ENCODE results near the gene FLII. TPM values are rescaled to one million over a fixed set of nuclear protein-coding genes. Genes with fewer than 3 reads are reported as not detected.

FLII gene
- total RNA-seq, 1 donor from 2014 or later = 275 TPM

DNA sequence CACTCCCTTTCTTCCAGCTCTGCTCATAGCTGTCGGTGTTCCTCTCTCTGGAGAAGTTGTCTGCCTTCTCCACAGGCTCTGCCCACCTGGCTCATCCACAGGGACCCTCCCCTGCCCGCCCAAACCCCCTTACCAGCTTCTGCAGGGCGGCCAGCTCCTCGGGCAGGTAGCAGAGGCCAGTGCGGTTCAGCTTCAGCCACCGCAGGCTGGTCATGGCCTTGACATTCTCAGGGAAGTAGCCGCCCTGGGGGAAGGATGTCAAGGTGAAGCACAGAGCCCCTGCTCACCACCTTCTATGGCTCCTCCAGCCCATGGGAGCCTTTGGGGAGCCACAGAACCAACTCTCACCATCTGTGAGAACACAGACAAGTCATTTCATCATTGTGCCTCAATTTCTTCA is 1.8 kb downstream of the FLII start:
- Mint-ChIP-seq H3K4me3 (peak overlapping the region; percentile 99), H3K4me1 (ENCODE audit: low read depth) (peaks cover 27% of the 10 kb centered on the region), H3K27ac (no peak overlapping the region), H3K9me3 (no peaks in the 10 kb centered on the region), H3K36me3 (ENCODE audit: low read depth) (peaks cover 16% of the 10 kb centered on the region), H3K27me3 (ENCODE audit: insufficient read depth) (no peaks in the 10 kb centered on the region)
- DNase-seq (ENCODE audit: low spot score) = no peak
- intact Hi-C loops (cut with micrococcal nuclease) = no loop called here

GRCh38 chr17:18256351-18256750 is 2.2 kb downstream of the FLII start:
- H3K27me3 Mint-ChIP-seq (ENCODE audit: insufficient read depth) = no peaks in the 10 kb centered on the region
- peaks cover 19% of the 10 kb centered on the region for H3K36me3 Mint-ChIP-seq (ENCODE audit: low read depth)
- no peaks in the 10 kb centered on the region for H3K9me3 Mint-ChIP-seq
- no peak for DNase-seq (ENCODE audit: low spot score)
- intact Hi-C loops (cut with micrococcal nuclease) = no loop called here
- no peak overlapping the region for H3K27ac Mint-ChIP-seq
- peak overlapping the region; percentile 45 for H3K4me3 Mint-ChIP-seq
- peaks cover 23% of the 10 kb centered on the region for H3K4me1 Mint-ChIP-seq (ENCODE audit: low read depth)

DNA sequence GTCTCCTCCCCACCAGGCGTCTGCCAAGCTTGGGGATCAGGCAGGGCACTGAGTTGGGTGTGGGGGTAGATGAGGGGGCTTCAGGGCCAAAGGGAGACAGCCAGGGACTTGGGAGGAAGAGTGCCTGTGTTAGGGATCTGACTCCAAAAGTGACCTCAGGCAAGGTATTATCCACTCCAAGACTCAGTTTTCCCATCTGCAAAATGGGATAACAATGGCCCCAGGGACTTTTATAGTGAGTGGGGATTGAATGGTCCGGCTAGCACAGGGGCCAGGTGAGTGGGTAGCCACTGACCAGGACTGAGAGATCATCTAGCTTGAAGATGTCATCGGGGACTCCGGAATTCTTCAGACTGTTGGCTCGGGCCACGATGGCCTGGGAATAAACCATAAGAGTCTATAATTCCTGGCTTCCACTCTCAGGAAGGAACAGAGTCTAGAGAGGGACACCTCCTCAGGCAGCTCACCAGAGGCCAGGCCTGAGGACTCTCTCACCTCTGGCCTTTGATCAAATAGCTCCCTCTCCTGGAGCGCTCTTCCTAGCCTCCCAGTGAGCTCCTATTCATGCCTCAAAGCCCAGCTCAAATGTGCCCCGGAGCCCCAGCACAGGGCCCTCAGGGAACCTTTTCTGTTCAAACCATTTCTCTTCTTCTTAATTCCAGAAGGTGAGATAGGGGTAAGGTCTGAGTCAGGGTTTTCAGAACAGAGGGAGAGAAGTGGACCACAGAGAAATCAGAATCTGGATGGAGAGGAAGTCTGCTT is 3.5 kb downstream of the FLII start:
- Mint-ChIP-seq H3K36me3 (ENCODE audit: low read depth) (peaks cover 25% of the 10 kb centered on the region), H3K9me3 (no peaks in the 10 kb centered on the region), H3K27ac (no peak overlapping the region), H3K4me1 (ENCODE audit: low read depth) (peaks cover 20% of the 10 kb centered on the region), H3K27me3 (ENCODE audit: insufficient read depth) (no peaks in the 10 kb centered on the region), H3K4me3 (no peak overlapping the region)
- DNase-seq (ENCODE audit: low spot score) = no peak
- intact Hi-C loops (cut with micrococcal nuclease) = no loop called here

GRCh38 chr17:18253947-18254821 is 4.4 kb downstream of the FLII start:
- no peak for DNase-seq (ENCODE audit: low spot score)
- Mint-ChIP-seq H3K27ac (no peak overlapping the region), H3K27me3 (ENCODE audit: insufficient read depth) (no peaks in the 10 kb centered on the region), H3K4me3 (no peak overlapping the region), H3K36me3 (ENCODE audit: low read depth) (peaks cover 25% of the 10 kb centered on the region), H3K4me1 (ENCODE audit: low read depth) (peaks cover 14% of the 10 kb centered on the region), H3K9me3 (no peaks in the 10 kb centered on the region)
- intact Hi-C loops (cut with micrococcal nuclease) = no loop called here

GRCh38 chr17:18253187-18253884 is 5.2 kb downstream of the FLII start:
- Mint-ChIP-seq H3K36me3 (ENCODE audit: low read depth) (peaks cover 29% of the 10 kb centered on the region), H3K4me3 (no peak overlapping the region), H3K27me3 (ENCODE audit: insufficient read depth) (no peaks in the 10 kb centered on the region), H3K27ac (no peak overlapping the region), H3K9me3 (no peaks in the 10 kb centered on the region), H3K4me1 (ENCODE audit: low read depth) (peaks cover 14% of the 10 kb centered on the region)
- DNase-seq (ENCODE audit: low spot score) = no peak
- intact Hi-C loops (cut with micrococcal nuclease) = no loop called here

DNA sequence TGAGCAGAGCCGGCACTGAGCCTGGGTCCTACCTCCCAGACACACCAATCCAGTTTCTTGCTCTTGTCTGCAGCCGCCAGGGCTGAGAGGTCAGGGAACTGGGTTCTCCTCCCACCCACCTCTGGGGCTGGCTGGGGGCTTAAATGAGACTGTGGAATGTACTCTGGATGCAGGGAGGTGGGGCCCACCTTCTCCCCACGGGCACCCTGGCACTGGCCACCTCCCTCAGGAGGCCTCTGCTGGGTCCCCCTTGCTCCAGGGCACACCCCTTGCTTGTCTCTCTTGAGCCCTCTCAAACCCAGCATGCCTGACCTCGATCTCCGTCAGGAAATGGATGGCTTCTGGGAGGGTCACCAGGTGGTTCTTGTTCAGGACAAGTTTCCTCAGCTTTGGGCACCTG is 6.4 kb downstream of the FLII start:
- Mint-ChIP-seq H3K9me3 (no peaks in the 10 kb centered on the region), H3K4me1 (ENCODE audit: low read depth) (peaks cover 11% of the 10 kb centered on the region), H3K27ac (no peak overlapping the region), H3K27me3 (ENCODE audit: insufficient read depth) (no peaks in the 10 kb centered on the region), H3K4me3 (no peak overlapping the region), H3K36me3 (ENCODE audit: low read depth) (peaks cover 32% of the 10 kb centered on the region)
- intact Hi-C loops (cut with micrococcal nuclease) = no loop called here
- DNase-seq (ENCODE audit: low spot score) = no peak

DNA sequence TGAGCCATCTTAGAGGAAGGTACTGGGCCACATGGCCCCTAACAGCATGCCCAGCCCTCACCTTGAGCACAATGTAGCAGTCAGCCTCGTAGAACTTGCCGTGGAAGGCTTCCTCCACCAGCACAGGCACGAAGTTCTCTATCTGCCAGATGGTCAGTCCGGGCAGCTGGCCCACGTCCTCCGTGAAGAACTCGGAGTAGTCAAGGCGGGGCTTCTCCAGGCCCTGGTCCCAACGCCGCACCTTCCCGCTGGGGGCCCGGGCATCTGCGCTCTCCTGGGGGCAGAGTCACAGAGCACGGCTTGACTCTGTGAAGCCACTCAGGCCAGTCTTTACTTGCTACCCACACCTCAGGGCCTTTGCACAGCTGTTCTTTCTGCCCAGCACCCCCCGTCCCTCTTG is 7.3 kb downstream of the FLII start:
- H3K36me3 Mint-ChIP-seq (ENCODE audit: low read depth) = peaks cover 31% of the 10 kb centered on the region
- peaks cover 4% of the 10 kb centered on the region for H3K4me1 Mint-ChIP-seq (ENCODE audit: low read depth)
- DNase-seq (ENCODE audit: low spot score) = no peak
- no peaks in the 10 kb centered on the region for H3K27me3 Mint-ChIP-seq (ENCODE audit: insufficient read depth)
- H3K27ac Mint-ChIP-seq = no peak overlapping the region
- H3K9me3 Mint-ChIP-seq = no peaks in the 10 kb centered on the region
- H3K4me3 Mint-ChIP-seq = no peak overlapping the region
- intact Hi-C loops (cut with micrococcal nuclease) = no loop called here

GRCh38 chr17:18250708-18251107 is 7.8 kb downstream of the FLII start:
- Mint-ChIP-seq H3K9me3 (no peaks in the 10 kb centered on the region), H3K4me1 (ENCODE audit: low read depth) (peaks cover 4% of the 10 kb centered on the region), H3K4me3 (no peak overlapping the region), H3K27ac (no peak overlapping the region), H3K36me3 (ENCODE audit: low read depth) (peaks cover 31% of the 10 kb centered on the region), H3K27me3 (ENCODE audit: insufficient read depth) (no peaks in the 10 kb centered on the region)
- intact Hi-C loops (cut with micrococcal nuclease) = no loop called here
- no peak for DNase-seq (ENCODE audit: low spot score)

DNA sequence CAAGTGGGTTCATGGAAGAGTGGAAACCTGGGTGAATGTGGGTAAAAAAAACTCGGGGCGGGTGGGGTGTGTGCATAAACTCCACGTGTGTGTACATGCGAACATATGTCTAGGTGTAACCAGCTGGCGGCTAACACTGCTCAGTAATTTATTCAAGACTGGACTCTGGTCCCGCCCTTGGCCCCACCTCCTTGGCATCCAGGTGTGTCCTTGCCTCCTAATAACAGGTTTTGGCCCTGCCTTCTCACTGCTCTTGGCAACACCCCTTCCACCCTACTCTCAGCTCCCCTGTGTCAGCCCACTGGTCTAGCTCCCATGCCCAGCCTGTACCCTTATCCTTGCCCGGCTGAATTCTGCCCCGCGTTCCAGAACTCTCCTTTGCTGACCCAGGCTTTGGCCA is 8.3 kb downstream of the FLII start:
- Mint-ChIP-seq H3K27ac (no peak overlapping the region), H3K36me3 (ENCODE audit: low read depth) (peaks cover 34% of the 10 kb centered on the region), H3K4me1 (ENCODE audit: low read depth) (peaks cover 4% of the 10 kb centered on the region), H3K27me3 (ENCODE audit: insufficient read depth) (no peaks in the 10 kb centered on the region), H3K9me3 (no peaks in the 10 kb centered on the region), H3K4me3 (no peak overlapping the region)
- DNase-seq (ENCODE audit: low spot score) = no peak
- intact Hi-C loops (cut with micrococcal nuclease) = no loop called here

DNA sequence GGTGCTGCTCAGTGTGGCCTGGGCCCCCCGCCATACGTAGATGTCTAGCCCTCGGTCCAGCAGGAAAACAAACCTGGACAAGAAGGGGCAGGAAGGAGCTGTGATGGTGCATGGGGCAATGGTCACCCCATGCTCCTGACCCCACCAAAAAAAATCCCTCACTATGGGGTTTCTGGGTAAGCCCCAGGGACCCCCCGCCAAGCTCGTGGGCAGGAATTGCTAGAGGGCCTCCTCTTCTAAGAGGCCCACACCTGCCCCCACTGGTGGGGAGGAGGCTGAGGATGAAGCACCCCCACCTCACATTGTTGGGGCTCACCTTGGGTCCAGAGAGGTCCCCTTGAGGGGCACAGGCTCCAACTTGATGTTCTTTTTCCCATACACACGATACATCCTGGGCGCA is 9.7 kb downstream of the FLII start:
- Mint-ChIP-seq H3K9me3 (no peaks in the 10 kb centered on the region), H3K4me3 (no peak overlapping the region), H3K27me3 (ENCODE audit: insufficient read depth) (no peaks in the 10 kb centered on the region), H3K27ac (no peak overlapping the region), H3K36me3 (ENCODE audit: low read depth) (peaks cover 32% of the 10 kb centered on the region), H3K4me1 (ENCODE audit: low read depth) (peaks cover 4% of the 10 kb centered on the region)
- DNase-seq (ENCODE audit: low spot score) = no peak
- intact Hi-C loops (cut with micrococcal nuclease) = loop anchor here (1.0 kb wide), 1 partner anchor 9 kb away; the partner anchor contains the start of gene FLII

DNA sequence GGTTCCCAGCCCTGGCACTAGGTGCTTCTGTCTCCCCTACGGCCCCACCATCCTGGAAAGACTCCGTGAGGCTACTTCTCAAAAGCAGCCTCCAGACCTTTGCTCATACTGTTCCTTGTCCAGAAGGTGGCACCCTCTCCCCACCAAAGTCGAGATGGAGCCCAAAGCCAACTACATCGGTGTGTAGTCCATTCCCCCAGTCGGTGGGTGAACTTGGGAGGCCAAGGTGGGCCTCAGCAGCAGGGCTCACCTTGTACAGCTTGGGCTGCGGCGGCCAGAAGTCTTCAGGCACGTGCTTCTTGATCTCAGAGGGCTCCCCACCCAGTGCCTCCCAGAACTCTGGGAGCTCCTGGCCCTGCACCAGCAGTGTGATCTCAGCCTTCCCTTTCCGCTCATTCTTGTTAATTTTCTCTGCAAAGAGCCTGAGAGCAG is 10.2 kb downstream of the FLII start:
- peak; percentile 52 for DNase-seq (ENCODE audit: low spot score)
- Mint-ChIP-seq H3K4me1 (ENCODE audit: low read depth) (peaks cover 4% of the 10 kb centered on the region), H3K36me3 (ENCODE audit: low read depth) (peaks cover 32% of the 10 kb centered on the region), H3K27ac (peak overlapping the region; percentile 64), H3K4me3 (no peak overlapping the region), H3K9me3 (no peaks in the 10 kb centered on the region), H3K27me3 (ENCODE audit: insufficient read depth) (no peaks in the 10 kb centered on the region)
- intact Hi-C loops (cut with micrococcal nuclease) = loop anchor here (1.0 kb wide), 1 partner anchor 10 kb away; the partner anchor contains the start of gene FLII

GRCh38 chr17:18247613-18248001 is 10.9 kb downstream of the FLII start:
- H3K27me3 Mint-ChIP-seq (ENCODE audit: insufficient read depth) = no peaks in the 10 kb centered on the region
- H3K9me3 Mint-ChIP-seq = no peaks in the 10 kb centered on the region
- no peak overlapping the region for H3K4me3 Mint-ChIP-seq
- H3K36me3 Mint-ChIP-seq (ENCODE audit: low read depth) = peaks cover 27% of the 10 kb centered on the region
- intact Hi-C loops (cut with micrococcal nuclease) = loop anchor here (1.0 kb wide), 1 partner anchor 11 kb away; the partner anchor contains the start of gene FLII
- peaks cover 4% of the 10 kb centered on the region for H3K4me1 Mint-ChIP-seq (ENCODE audit: low read depth)
- DNase-seq (ENCODE audit: low spot score) = no peak
- H3K27ac Mint-ChIP-seq = no peak overlapping the region

All from activated T-helper 1 cell treated with anti-CD3 and anti-CD28 coated beads, Interleukin-12 subunit alpha, Interleukin-12 subunit beta, Interleukin-2, Interleukin-4 antibody, amounts not matched to agents 30 ng/mL and 10 ng/mL and 1 ng/mL, durations not matched to agents 14 hours and 24 hours and 36 hours (primary cell).